GM21367 (cell line): ENCODE measurements around the gene EPHA8.

Experiments
- ATAC-seq: cut with Tn5 transposase; IDR thresholded peaks from one replicate; pipeline ENCODE4 v1.9.1; 2021; ENCODE audit not compliant: unreplicated experiment

EPHA8 gene

GRCh38 chr1:22638476-22639234 is 75.4 kb downstream of the EPHA8 start:
- ATAC-seq: no peak

- no peak for ATAC-seq
Observed at GRCh38 chr1:22639286-22639685, 76.0 kb downstream of the EPHA8 start.

DNA sequence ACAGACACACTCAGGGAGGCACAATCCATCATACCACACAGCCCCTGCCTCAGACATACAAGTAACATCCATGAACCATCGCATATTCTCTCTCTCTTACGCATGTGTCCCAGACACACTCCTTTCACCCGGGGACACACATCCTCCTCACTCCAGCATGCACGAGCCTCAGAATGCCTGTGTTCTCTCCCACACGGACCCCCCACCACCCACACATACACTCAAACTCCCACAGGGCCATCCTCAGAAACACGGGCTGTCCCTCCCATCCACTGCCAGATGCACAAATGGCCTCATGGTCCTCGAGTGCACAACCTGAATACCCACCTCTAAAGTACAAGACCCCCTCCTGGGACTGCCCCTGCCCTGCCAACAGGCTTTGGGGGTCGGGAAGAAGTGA is 78.0 kb downstream of the EPHA8 start:
- no peak for ATAC-seq

DNA sequence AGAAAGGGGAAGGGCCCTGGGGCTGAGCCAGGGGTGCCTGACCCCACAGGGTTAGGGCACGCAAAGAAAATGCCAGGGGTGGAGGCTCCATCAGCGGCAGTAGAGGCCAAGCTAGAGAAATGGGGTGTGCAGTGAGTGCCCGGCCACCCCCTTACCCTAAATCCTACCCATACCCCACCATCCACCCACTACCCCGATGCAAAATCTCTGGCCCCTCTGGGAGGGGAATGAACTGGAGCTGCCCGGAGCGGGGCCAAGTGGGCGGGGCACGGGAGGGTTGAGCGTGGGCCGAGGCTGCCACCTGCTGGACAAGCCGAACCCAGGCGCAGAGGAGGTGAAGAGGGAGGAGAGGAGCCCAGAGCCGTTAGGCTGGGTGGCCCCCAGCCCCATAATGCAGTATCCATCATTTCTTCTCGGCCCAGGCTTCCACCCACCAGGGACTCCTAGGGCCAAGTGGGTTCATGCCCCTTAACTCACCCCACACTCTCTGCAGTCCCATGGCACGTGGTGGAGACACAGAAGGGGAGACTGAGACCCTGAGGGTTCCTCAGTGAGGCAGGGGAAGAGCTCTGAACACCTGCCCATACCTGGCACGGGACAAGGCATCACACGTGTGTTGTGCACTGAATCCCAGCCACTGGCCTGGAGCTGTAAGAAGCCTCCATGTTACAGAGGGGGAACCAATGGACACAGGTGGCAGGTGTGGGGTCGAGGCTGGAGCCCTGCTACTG is 78.8 kb downstream of the EPHA8 start:
- ATAC-seq: no peak

DNA sequence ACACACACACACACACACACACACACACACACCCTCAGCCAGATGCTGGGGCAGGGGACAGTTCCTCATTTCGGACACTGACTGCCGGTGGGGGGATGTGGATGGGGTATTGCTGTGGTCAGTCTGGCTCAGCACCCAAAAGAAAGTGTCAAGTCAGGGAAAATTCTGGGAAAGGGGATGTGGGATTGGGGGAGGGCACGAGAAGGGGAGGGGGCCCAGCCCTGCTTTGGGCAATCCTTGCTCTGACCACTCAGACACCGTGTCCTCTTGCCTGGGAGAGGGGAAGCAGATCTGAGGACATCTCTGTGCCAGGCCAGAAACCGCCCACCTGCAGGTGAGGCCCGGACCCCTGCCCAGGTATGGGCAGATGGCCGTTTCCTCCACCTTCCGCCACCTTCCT is 80.1 kb downstream of the EPHA8 start, which contains the start of gene C1QC:
Gene C1QC, plus strand, starts transcription at position 253 of the 400 bp plus-strand sequence. CDS start 391 bp downstream, outside the sequence.
- no peak for ATAC-seq

DNA sequence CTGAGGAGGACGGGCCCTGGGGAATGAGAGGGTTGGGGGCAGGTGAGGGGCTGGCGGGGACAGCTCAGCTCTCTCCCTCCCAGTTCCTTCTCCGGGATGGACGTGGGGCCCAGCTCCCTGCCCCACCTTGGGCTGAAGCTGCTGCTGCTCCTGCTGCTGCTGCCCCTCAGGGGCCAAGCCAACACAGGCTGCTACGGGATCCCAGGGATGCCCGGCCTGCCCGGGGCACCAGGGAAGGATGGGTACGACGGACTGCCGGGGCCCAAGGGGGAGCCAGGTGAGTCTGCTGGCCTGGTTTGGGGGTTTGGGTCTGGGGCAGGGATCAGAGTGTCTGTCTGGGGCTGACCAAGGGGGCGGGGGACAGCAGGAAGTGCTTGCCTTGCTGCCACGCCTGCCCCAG is 80.6 kb downstream of the EPHA8 start:
- no peak for ATAC-seq

DNA sequence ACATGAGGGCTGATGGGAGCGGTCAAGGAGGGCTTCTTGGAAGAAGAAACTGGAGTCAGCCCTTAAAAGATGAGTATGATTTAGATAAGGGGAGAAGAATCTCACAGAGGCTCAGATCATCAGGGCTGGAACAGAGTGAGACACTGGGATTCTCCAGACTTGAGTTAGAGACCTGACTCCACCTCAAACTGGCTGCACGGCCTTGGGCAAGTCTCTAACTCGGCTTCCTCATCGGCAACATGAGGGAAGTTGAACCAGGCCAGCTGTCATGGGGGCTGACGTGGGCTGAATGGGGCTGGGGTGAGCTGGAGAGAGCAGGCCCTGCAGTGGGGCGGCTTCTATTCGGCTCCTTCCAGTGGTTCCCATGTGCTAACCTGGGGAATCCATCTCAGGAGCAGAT is 82.6 kb downstream of the EPHA8 start:
- ATAC-seq: no peak

GRCh38 chr1:22646384-22646783 is 83.1 kb downstream of the EPHA8 start:
- no peak for ATAC-seq

- ATAC-seq: no peak
Observed at GRCh38 chr1:22650089-22650693, 86.9 kb downstream of the EPHA8 start.

DNA sequence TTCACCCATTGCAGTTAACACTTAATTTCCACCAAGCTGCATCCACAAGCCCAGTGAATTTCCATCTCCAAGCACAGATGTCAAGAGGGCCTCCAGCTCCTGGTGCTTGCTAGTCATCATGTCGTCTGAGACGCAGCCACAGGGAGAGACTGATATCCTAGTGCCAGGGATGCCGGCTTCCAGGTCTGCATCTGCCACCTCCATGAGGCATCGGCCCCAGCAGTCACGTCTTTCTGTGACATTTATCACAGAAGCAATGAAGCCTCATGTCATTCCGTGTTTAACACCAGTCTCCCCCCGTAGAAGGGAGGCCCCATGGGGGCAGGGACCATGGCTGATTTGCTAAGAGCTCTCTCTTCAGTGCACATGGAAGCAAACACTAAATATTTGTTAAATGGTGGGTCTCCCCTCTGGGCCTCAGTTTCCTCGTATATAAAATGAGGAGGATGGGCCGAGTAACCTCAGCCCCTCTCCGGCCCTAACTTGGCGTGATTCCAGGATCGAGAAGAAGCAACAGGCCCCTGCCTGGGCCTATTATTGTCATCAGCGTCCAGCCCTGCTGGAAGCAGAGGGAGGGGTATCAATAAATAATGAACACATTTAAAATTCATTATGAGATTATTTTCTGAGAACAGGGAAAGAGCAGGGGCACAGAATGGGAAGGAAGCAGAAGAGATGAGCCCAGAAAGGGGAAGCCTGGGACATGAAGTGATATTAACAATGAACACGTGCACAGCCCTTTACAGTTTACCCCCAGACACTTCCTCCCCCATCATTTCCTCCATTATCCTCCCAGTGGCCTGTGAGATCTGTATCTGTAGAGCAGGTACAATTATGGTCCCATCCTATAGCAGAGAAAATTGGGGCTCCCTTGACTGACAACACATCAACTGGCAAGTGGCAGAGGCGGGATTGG is 88.9 kb downstream of the EPHA8 start:
- ATAC-seq: no peak

- ATAC-seq: no peak
Observed at GRCh38 chr1:22652881-22653316, 89.6 kb downstream of the EPHA8 start, which contains the start of gene C1QB. Gene C1QB (plus strand): TSS chr1:22653236. CDS start chr1:22659463, 6,227 bp downstream.
